ENCODE measurements around the gene DNTTIP2. TPM values are rescaled to one million over a fixed set of nuclear protein-coding genes. Genes with fewer than 3 reads are reported as not detected.
A peak's percentile ranks its signal among the peaks of the same experiment; 100 is the strongest.

DNTTIP2 gene
- total and polyA plus RNA-seq, 9 of the 15 experiments (the other 6 are each of a cell fraction or from before 2014, with no cell fraction given), result 50.4 to 138 (median 97.0) TPM

- TF ChIP-seq POLR2B (IDR thresholded peaks at IDR 0.05; ENCODE audit: low read depth, partially characterized antibody) (peak; percentile 92), ATF7 (IDR thresholded peaks at IDR 0.05) (peak; percentile 38; the same call in 1 of the 2 replicates), FOXK2 (conservative IDR thresholded peaks at IDR 0.05 in 1 of 2, IDR thresholded peaks at IDR 0.05 in 1 of 2; ENCODE audit: low read depth in 2 of 2) (peak; percentile 17 to 25; a peak in 1 of 4 replicates), MNT (conservative IDR thresholded peaks at IDR 0.05) (peak; percentile 84 to 95), EP400 (IDR thresholded peaks at IDR 0.05) (peak; percentile 97), TAF1 (IDR thresholded peaks at IDR 0.05; ENCODE audit: control insufficient read depth, extremely low read depth, insufficient read depth, low read length, severe bottlenecking) (peak; percentile 95), KLF1 (tag; IDR thresholded peaks at IDR 0.05) (0 out of 2 replicates have a peak, but pooled peaks have one; percentile 44), CUX1 (CRISPR knock-in tag; IDR thresholded peaks at IDR 0.05) (no peak), MCM5 (IDR thresholded peaks at IDR 0.05; ENCODE audit: low read depth) (no peak), CTCFL (IDR thresholded peaks at IDR 0.05; ENCODE audit: borderline replicate concordance, insufficient read depth, low read depth, low read length, poor library complexity, severe bottlenecking) (no peak)
These were observed at the start of gene DNTTIP2 (continued) for GRCh38 chr1:93878889-93879586.

All from K562 (cell line).